Chondrocyte (in vitro differentiated cells): ENCODE measurements around the gene TMED4. TPM values are rescaled to one million over a fixed set of nuclear protein-coding genes. Genes with fewer than 3 reads are reported as not detected.

Experiments
- DNase-seq: peaks from one replicate; pipeline ENCODE4 v3.0.0; 2021; ENCODE audit warnings: mixed read lengths, low spot score
- H3K27ac Mint-ChIP-seq: one replicate; pipeline ENCODE4 v1.8.0; 2021; ENCODE audit warnings: mild to moderate bottlenecking, moderate library complexity, mixed read lengths; ENCODE audit not compliant: unreplicated experiment
- H3K27me3 Mint-ChIP-seq: 2 replicates; pipeline ENCODE4 v1.8.0; 2021; ENCODE audit warnings: low read depth, mixed read lengths
- H3K36me3 Mint-ChIP-seq: 2 replicates; pipeline ENCODE4 v1.8.0; 2021; ENCODE audit warnings: low read depth, mixed read lengths
- H3K4me1 Mint-ChIP-seq: 2 replicates; pipeline ENCODE4 v1.8.0; 2021; ENCODE audit warnings: low read depth, mild to moderate bottlenecking, mixed read lengths
- H3K4me3 Mint-ChIP-seq: one replicate; pipeline ENCODE4 v1.8.0; 2021; ENCODE audit warnings: mild to moderate bottlenecking, moderate library complexity, mixed read lengths; ENCODE audit not compliant: unreplicated experiment
- H3K9me3 Mint-ChIP-seq: 2 replicates; pipeline ENCODE4 v1.8.0; 2021; ENCODE audit warnings: low read depth, mixed read lengths
- total RNA-seq: library from RNA; stranded (reverse); gene quantifications from 3 replicates; pipeline ENCODE4 v1.2.1, GENCODE V29; 2021
- TF ChIP-seq, protein P1 (sequence below): fragments of 200-600 bp; sonication (generic); IDR thresholded peaks from 2 replicates; pipeline ENCODE4 v1.5.0; 2021; ENCODE audit warnings: antibody characterized with exemption, mild to moderate bottlenecking, moderate library complexity

Gene TMED4
- total RNA-seq, 1 donor from 2014 or later: 55.1 TPM

DNA sequence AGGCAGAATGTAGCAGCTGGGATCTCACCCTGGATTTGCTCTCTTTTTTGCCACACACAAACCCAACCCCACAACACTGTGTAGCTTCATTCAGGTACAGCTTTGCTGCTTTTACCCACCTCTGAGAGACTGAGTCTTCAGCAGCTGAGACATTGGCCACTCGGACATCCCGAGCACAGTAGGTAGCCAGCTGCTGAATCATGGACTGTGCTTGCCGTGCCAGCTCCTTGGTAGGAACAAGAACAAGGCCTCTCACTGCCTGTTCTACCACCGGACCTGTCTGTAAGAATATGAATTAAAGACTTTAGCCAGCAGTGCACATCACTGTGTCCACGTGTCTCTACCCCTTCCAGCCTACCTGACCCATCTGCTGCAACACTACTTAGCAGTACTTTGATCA is 9.3 kb downstream of the TMED4 start:
- H3K4me3 Mint-ChIP-seq: peak overlapping the region; percentile 99

DNA sequence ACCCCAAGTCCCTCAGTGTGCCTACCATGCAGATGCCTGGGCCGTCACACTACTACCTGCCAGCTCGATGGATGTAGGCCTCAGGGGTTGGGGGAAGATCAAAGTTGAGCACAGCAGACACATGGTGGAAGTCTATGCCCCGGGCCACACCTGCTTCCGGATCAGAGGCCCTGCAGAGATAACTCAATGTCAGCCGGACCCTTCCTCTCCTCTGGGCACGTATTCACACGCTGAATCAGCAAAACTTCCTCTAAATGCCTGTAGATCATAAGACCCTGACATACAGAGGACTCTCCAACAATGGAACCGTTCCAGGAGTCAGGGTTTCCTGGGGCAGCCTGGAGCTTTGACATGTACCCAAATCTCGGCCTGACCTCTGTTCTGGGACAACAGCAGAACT is 12.1 kb downstream of the TMED4 start:
- no peaks in the 10 kb centered on the region for H3K9me3 Mint-ChIP-seq
- peaks cover 24% of the 10 kb centered on the region for H3K4me1 Mint-ChIP-seq
- H3K4me3 Mint-ChIP-seq: no peak overlapping the region
- no peaks in the 10 kb centered on the region for H3K27me3 Mint-ChIP-seq
- TF ChIP-seq, protein P1, sequence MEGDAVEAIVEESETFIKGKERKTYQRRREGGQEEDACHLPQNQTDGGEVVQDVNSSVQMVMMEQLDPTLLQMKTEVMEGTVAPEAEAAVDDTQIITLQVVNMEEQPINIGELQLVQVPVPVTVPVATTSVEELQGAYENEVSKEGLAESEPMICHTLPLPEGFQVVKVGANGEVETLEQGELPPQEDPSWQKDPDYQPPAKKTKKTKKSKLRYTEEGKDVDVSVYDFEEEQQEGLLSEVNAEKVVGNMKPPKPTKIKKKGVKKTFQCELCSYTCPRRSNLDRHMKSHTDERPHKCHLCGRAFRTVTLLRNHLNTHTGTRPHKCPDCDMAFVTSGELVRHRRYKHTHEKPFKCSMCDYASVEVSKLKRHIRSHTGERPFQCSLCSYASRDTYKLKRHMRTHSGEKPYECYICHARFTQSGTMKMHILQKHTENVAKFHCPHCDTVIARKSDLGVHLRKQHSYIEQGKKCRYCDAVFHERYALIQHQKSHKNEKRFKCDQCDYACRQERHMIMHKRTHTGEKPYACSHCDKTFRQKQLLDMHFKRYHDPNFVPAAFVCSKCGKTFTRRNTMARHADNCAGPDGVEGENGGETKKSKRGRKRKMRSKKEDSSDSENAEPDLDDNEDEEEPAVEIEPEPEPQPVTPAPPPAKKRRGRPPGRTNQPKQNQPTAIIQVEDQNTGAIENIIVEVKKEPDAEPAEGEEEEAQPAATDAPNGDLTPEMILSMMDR: no peak
- DNase-seq: no peak
- peaks cover 41% of the 10 kb centered on the region for H3K36me3 Mint-ChIP-seq
- H3K27ac Mint-ChIP-seq: no peak overlapping the region

More for the DNA sequence above, 9.3 kb downstream of the TMED4 start:
- H3K9me3 Mint-ChIP-seq: no peaks in the 10 kb centered on the region
- H3K36me3 Mint-ChIP-seq: peaks cover 25% of the 10 kb centered on the region
- H3K4me1 Mint-ChIP-seq: peaks cover 32% of the 10 kb centered on the region
- DNase-seq: no peak
- H3K27me3 Mint-ChIP-seq: no peaks in the 10 kb centered on the region
- peak overlapping the region; percentile 95 for H3K27ac Mint-ChIP-seq
- TF ChIP-seq, protein P1: no peak

DNA sequence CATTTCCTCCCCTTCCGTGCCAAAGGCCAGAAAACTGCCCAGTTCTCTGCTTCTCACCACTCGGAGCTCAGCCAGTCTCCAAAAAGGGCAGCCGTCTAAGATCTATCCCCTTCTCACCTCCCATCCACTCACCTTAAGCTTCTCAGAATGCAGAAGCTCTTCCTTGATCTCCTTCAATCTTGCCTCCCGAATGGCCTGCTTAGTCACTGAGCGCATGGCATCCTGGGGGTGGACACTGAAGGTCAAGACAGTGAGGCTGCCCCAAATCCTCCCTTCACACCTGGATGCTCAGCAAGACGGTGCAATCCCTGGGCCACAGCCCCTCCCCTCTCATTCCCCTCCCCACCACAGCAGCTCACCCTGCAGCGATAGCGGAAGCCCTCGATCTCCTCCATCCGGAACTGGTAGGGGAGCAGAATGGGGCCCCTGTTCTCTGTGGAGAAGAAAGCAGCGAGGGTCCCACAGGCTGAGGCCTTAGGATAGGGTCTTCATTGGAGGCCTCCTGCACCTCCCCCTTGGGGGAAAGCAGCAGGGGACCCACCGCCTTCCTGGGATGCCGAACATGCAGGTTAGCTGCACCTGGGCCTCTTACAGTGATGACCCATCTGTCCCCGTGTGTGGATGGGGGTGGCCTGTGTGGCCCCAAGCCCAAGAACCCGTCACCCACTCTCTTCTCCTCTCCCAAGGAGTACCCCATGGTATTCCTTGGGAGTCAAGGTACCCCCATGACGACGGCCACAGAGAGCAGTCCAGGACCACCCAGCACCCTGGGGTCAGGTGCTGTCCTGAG is 13.1 kb downstream of the TMED4 start:
- TF ChIP-seq, protein P1: no peak
- DNase-seq: peak; percentile 67
- H3K27ac Mint-ChIP-seq: no peak overlapping the region
- no peaks in the 10 kb centered on the region for H3K9me3 Mint-ChIP-seq
- peaks cover 49% of the 10 kb centered on the region for H3K36me3 Mint-ChIP-seq
- peaks cover 14% of the 10 kb centered on the region for H3K4me1 Mint-ChIP-seq
- H3K27me3 Mint-ChIP-seq: no peaks in the 10 kb centered on the region
- H3K4me3 Mint-ChIP-seq: no peak overlapping the region

- peak; percentile 56 for DNase-seq
- Mint-ChIP-seq H3K9me3 (no peaks in the 10 kb centered on the region), H3K36me3 (peaks cover 49% of the 10 kb centered on the region), H3K27me3 (no peaks in the 10 kb centered on the region), H3K4me1 (peaks cover 7% of the 10 kb centered on the region), H3K4me3 (no peak overlapping the region), H3K27ac (no peak overlapping the region)
- TF ChIP-seq, protein P1: no peak
Measured at GRCh38 chr7:44567884-44568283, 14.1 kb downstream of the TMED4 start.

- Mint-ChIP-seq H3K9me3 (no peaks in the 10 kb centered on the region), H3K4me3 (no peak overlapping the region), H3K4me1 (no peaks in the 10 kb centered on the region), H3K27ac (peak overlapping the region; percentile 22), H3K36me3 (peaks cover 44% of the 10 kb centered on the region), H3K27me3 (no peaks in the 10 kb centered on the region)
- TF ChIP-seq, protein P1: no peak
- peak; percentile 46 for DNase-seq
Measured at GRCh38 chr7:44566680-44567079, 15.4 kb downstream of the TMED4 start.
